Left hindlimb (tissue), 1 donor: Measurements from ENCODE around the gene SPATA18.

Source experiments
- DNase-seq: peaks from one replicate; pipeline ENCODE4 v3.0.0-alpha.2; 2018

The SPATA18 gene, protein sequence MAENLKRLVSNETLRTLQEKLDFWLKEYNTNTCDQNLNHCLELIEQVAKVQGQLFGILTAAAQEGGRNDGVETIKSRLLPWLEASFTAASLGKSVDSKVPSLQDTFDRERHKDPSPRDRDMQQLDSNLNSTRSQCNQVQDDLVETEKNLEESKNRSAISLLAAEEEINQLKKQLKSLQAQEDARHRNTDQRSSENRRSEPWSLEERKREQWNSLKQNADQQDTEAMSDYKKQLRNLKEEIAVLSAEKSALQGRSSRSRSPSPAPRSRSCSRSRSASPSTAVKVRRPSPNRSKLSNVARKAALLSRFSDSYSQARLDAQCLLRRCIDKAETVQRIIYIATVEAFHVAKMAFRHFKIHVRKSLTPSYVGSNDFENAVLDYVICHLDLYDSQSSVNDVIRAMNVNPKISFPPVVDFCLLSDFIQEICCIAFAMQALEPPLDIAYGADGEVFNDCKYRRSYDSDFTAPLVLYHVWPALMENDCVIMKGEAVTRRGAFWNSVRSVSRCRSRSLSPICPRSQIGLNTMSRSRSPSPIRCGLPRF

DNA sequence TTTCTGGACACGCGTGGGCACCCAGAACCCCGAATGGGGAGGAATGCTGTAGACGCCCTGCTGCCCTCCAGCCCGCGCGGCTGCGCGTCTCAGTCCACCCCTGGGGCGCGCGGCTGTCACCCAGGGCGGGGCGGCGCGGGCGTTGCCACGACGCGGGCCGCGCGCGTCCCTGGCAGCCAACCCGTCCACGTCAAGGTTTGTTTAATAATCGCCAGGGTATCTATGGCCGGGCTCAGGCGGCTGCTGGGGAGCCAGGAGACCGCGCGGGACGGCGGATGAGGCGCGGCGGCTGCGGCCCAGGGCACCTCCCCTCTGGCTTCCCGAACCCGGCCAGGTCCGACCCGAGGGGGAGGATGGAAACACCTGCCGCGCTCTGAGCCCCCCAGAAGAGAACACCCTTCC is at the start of gene SPATA18:
Gene SPATA18 (plus strand): TSS at position 92 of the 402 bp plus-strand sequence. CDS start 401 bp downstream, outside the sequence.
- peak; percentile 39 for DNase-seq

DNA sequence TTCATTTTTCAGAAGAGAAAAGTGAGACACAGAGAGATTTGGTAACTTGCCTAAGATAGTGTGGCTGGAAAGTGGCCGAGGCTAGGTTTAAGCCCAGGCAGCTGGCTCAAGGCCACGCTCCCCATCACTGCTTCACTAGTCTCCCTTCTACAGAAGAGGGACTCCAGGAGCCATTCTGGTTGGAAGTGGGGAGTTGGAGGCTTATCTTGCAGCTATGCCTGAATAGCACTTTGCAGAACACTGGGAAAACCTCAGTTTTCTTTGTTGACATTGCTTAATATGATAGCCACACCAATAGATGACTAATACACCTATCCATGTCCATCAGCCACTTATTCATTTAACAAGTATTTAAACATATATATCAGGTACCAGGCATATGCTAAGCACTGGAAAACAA is 49.5 kb upstream of the SPATA18 start:
- no peak for DNase-seq

DNA sequence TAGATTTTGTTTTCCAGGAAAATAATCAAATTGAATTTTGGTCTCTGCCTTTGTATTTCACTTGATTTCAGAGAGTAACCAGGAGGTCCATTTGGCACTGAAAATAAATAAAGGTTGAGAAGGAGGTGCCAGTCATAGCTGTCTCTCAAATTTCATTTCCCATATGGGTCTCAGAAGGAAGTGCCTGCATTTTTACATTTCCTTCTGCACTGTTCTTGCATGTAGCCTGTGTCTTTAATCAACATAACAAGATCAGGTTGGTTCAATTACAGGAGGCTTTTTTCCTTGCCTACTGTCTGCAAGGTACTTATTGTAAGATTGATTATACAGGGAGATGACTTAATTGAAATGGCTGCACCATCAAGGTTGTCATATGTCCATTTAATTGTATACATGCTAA is 46.7 kb upstream of the SPATA18 start:
- no peak for DNase-seq

DNA sequence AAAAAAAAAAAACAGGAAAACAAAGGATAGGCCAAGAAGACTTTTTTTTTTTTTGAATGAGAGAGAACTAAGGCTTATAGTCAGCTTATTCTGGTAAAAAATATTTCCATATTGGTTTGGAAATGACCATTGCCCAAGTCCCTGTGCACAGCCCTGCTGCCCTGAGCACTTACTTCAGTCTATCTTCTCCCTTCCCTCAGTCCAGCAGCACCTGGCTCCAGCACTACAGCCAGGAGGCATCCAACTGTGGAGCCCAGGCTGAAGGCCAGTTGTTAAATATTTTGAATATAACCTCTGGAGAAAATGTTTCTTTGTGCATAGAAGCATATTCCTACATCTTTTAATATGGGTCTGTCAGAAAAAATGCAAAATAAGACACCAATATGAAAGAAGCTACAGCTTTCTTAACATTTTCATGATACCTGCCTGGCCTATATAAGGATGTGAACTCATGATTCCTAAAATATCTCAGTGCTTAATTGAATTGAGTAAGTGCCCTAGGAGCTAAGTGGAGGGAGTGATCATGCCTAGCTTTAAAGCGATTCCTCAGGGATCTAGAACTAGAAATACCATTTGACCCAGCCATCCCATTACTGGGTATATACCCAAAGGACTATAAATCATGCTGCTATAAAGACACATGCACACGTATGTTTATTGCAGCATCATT is 45.4 kb upstream of the SPATA18 start:
- no peak for DNase-seq

DNA sequence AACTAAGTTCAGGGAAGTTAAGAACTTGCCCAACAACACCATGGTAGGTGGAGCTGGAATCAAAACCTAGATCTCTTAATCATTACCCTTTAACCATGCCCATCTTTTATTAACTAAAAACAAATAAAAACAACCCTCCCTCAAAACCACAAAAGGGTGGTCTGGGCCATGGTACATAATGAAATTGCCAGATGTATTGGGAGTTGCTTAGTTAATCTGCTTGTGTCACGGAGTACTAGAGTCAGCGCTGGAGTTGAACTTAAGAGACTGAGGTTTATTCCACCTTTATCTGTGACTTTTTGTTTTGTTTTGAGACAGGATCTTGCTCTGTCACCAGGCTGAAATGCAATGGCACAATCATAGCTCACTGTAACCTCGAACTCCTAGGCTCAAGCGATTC is 44.2 kb upstream of the SPATA18 start:
- DNase-seq: no peak

DNA sequence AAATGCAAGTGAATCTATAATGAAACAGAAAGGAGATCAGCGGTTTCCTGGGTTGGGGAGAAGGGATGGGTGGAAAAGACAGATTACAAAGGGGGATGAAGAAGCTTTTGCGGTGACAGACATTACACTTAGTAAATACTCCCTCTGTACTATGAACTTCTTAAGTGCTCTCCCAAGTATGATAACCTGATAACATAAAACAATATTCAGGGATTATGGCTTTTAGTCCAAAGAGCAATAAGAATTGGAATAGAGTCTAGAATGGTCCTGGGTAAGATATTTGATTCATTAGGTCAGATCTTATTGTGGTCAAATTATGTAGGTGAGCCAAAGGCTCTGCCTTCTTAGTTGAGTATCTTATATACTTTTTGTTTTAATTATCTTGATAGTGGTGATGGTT is 40.1 kb upstream of the SPATA18 start:
- DNase-seq: no peak

DNA sequence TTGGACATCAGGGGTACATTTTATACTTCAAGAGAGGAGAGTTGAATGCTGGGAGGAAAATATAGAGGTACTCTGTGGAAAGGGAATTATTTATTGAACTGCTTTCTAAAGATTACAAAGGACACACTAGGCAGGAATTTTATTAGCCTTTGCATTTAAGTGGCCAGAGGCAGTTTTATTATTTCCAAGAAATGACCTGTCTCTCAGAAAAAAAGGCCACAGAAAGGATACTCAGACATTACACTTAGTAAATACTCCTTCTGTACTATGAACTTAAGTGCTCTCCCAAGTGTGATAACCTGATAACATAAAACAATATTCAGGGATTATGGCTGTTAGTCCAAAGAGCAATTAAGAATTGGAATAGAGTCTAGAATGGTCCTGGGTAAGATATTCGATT is 38.5 kb upstream of the SPATA18 start:
- no peak for DNase-seq

DNA sequence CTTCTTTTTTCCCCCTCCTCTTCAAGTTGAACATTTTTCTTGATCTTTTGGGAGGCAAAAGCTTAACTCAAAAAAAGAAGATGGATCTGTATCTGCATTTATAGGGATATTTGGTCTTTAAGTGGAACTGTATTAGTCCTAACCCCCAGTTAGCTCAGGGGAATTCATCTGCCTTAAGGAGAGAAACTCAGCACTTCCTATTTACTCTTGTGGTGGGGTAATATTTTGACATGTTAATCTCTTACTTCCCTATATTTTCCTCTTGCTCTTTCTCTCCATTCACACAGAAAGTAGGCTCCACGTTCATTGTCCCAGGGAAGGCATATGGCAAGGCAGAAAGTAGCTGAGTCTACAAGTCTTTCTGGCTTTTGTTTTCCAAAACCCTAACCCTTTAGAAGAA is 36.2 kb upstream of the SPATA18 start:
- DNase-seq: no peak

DNA sequence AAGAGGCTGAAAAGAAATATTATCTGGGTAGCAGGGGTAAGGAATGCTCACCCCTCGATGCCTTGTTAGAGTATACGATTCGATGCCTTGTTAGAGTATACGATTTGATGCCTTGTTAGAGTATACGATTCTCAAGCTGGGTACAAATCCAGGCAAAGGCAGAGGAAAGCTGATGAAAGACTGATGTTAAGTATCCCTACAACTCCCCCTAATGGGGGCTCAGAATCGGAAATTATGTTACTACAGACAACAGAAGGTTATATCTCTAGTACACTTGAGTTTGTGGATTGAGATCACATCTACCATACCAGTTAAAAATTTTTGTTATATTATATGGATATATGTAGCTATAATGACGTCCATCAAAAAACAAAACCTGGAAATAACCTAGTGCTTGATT is 35.7 kb upstream of the SPATA18 start:
- no peak for DNase-seq

DNA sequence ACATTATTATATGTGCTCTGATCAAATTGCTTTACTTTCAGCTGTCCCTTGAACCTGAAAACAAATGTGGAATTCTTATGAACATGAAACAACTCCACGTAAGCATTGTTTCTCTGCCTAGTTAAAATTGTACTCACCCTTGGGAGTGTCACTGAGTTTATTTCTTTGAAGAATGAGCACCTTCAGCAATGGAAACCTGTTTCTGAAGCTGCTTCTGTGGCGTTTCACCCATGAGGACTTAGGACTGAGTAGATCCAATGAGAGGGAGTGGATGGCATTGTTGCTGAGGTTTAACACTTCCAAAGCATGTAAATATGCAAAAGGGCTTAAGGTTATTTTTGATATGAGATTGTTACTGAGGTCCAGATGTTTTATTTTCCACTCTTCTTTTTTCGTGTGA is 34.1 kb upstream of the SPATA18 start:
- DNase-seq: no peak

DNA sequence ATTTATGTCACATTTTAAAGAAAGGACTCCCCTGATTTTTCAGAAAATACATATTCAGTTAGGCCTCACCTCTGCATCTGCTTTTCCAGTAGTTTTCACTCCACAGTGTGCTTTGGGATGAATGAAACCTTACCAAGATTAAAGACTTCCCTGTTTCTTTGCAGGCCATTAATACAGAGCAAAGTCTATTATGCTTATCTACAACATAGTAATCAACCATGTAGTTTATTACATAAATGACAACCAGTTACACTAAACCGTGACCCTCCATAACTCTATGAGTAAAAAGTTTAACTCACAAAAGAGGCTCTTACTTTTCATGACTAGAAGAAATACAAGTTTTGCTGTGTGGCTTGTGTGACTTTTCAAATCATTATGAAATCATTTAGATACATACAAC is 33.3 kb upstream of the SPATA18 start:
- no peak for DNase-seq

DNA sequence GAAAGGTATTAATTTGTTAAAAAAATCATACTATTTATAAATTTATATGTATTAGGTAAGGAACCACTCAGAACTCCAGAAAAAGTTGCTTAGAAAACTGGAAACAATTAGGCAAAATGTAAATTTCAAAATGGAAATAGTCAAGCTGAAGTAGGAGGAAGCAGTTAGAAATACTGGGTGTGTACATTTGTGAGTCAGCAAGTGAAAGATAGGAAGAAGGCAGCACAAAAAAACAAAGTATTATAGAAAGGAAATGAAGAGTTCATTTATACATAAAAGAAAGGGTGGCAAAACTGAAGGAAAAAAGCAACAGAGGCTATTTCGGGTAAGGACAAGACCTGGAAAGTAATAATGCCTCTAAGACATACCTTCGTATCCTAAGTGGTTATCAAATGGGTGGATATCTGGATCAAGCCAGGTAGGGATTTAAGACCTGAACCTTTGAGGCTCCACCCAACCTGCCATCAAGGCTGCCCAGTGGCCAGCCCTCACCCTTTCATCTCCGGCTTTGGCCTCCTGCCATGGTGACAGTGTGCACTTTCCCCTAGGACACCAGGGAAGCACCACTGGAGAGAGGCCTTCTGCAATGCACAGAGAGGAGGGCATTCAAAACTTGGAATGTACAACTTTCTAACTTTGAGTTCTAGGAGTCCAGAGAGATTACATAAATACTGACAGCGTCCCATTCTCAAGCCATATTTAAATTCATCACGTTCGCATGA is 31.0 kb upstream of the SPATA18 start, which contains the start of gene LRRC66:
Gene LRRC66 (minus strand): TSS at position 428 of the 722 bp plus-strand sequence. CDS start 2,750 bp downstream, outside the sequence.
- DNase-seq: no peak

DNA sequence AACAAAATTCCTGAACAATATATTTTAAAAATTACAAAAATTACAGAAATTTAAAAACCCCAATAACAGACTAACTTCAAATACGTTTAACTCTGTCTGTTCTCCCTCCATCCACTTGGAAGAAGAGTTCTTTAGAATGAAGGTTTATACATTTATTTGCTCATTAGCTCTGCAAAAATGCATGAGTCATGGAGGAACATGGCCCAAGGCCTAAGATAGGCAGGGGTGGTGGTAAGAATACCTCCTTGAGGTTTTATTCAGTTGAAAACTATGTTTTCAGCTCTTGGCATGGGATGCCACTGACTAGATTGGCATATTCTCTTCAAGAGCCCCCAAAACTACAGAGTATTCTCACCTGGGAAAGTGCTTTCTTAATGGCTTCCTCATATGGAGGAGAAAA is 22.1 kb upstream of the SPATA18 start:
- DNase-seq: no peak

DNA sequence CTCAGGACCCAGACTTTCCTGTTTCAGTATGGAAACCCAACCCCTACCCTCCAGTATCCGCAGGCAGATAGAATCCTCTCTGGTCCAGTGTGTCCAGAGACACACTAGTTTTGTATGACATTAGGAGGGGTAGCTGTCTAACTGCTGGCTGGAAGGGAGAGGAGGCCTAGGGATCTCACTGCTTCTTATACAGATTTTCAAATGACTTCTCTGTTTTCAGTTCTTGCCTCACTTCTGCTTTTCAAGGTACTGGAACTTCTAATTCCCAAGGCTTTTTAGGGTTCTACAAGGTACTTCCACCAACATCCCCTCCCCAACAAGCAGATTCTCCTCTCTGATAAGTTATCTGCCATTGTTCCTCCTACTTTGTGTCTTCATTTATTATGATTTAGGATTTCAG is 19.1 kb upstream of the SPATA18 start:
- no peak for DNase-seq

DNA sequence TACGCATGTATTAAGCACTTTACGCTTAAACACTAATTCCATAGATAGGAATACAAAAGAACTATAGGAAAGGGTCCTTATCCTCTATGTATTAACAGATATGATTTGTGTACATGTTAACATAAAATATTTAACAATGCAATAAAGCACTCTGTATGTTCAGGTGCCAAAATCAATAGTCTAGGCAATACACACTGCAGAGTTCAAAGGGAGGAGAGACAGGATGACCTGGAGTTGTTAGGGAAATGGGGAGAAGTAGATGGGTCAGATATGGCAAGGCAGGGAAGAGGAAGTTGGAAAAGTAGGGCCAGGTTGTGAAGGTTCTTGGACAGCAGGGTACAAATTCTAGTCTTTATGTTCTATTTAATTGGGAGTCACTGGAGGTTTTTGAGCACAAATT is 15.9 kb upstream of the SPATA18 start:
- DNase-seq: no peak

DNA sequence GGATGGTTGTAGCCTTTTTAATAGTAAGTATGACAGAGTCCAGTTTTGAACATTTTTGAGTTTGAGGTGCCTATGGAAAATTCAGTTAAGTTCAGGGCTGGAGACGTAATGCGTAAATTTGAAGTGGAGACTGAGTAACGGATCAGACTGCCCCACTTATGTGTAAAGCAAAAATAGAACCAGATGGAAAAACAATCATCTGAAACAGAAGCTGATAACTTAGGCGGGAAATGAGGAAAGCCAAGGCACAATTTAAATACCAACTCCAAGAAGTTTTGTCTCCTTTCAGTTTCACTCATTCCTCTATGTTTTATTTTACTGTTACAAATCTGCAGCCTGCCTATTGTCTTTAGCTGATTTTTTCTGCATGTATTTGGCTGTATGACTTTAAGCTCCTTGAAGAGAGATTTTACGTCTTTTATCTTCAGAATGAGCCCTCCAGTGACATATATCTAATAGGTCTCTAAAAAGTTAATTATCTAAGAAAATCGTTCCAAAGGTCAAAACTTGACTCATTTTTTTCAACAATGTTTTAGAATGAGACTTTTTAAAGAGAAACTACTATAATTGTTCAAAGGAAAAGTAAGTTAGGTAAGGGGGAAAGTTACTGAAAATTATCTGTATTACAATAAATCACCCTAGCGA is 14.1 kb upstream of the SPATA18 start:
- DNase-seq: no peak

DNA sequence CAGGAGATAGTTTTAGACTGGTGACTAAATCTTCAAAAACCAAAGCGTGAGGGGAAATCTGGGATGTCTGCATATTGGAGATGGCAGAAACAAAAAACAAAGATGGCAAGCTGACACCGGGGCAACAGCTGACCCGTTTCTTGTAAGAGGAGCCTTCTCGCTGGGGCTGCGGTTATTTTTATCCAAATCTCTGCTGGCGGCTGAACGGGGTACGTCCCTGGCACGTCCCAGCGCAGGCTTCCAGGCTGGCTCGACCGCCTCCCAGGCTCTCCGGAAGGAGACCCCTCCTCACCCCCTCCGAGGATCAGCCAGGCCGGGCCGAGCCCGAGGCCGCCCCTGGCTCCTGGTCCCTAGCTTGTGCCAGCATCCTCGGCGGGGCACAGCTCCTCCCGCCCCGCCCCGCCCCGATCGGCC is 13.4 kb upstream of the SPATA18 start:
- peak; percentile 77 for DNase-seq

DNA sequence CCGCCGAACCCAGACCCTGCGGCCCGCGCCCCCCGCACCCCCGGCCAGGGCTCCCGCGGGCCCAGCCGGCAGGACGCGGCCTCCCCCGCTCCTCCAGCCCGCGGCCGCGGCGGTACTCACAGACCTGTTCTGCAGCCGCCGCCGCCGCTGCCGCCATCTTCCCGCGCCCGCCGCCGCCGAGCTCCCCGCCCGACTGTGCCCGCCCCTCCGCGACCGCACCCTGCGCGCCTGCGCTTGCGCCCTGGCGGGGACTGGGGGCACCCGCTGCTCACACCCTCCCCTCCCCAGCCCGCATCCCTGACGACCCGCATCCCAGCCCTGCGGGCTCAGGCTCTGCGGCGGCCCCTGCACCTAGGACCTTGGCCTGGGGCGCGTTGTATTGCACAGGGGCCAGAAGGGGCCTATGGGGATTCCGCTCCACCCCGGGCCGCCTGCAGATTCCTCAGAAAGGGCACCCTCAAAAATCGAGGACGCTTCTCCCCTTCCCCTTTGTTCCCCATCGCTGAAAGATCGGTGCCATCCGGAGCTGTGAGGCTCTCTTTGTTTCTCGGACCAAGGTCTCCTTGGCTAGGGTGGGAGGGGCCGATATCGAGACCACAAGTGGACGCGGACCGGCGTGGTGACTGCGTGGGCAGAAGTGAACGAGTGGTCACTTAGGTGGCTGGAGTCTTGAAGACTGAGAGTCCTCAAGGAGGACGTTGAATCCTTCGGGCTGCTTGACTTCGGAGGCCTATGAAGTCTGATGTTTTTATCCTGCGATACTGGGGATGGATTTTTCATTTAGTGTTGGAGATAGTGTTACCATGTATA is 12.8 kb upstream of the SPATA18 start, which contains the start of gene SGCB:
Gene SGCB (minus strand): TSS at position 197 of the 810 bp plus-strand sequence. CDS start 40 bp downstream, at position 157.
- DNase-seq: peak; percentile 84

DNA sequence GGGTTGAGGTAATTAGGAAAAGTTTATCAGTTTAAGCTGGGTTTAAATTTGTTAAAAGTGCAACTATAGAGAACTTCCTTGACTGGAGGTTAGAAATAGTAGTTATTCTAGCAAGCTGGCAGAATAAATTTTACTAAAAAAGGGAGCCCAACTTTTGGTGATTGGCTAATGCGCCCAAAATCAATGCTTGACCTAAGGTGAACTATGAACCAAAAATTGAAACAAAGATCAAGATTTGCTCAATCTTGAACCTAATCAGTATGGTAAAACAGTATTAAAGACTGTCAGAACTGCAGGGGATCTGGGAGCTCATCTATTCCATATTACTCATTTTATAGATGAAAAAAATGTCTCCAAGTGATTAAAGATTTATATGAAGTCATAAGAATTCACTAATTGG is 6.1 kb upstream of the SPATA18 start:
- DNase-seq: no peak

DNA sequence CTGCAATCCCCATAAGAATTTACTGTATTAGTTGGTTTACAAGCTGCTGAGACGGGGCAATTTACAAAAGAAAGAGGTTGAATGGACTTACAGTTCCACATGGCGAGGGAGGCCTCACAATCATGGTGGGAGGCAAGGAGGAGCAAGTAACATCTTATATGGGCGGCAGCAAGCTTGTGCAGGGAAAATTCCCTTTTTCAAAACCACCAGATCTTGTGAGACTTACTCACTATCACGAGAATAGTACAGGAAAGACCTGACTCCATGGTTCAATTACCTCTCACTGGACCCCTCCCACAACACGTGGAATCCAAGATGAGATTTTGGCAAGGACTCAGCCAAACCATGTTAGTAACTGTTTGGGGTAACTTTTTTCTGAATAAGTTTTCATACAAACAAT is 1.8 kb upstream of the SPATA18 start:
- DNase-seq: no peak

DNA sequence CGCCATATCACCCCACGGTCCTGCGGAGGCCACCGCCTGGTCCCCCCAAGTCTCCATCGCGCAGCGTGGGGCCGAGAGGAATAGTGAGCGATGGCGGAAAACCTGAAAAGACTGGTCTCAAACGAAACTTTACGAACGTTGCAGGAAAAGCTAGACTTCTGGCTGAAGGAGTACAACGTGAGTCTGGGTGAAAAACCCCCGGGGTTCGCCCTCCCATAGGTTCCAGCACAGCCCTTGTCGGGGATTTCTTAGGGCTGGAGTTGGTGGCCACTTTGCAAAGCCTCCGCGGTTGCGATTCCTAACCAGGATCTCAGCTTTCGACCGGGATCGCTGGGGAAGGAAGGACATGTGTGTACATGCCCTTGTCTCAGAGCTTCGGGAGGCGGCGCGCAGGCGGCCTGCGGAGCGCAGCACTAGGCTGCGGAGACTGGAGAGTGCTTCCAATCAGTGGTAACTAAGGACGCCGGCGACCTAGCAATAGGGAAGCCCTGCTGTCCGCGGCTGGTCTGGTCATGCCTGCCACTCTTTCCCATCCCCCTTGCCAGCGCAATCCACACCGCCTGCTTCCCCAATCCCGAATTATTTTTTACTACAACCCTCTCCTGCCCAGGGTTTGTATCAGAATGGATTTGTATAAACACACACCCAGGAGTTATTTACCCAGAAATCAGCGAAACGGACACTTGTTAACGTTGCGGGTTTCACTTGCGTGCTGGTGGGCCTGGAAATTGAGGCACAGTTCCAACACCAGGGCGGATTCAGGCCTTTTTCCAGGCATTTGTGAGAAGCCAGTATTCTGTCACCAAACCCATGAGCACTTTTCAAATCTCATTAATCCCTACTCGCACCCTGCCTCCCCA is 741 bp downstream of the SPATA18 start:
- peak; percentile 85 for DNase-seq
